Transverse colon (tissue), 4 donors: ENCODE results near the gene AQP12A. TPM values are rescaled to one million over a fixed set of nuclear protein-coding genes. Genes with fewer than 3 reads are reported as not detected.
"Not testable (repeated sequence)": the region's sequence is repeated elsewhere in the genome, so short reads cannot be mapped to it uniquely, and the experiment has no call there.

Experiments
- DNase-seq: peaks from one replicate; pipeline ENCODE4 v3.0.0-alpha.2; 2019
- H3K27ac ChIP-seq, 4 donors: fragments of 200-600 bp; sonication (generic); 2 replicates each; pipeline ENCODE4 v1.5.1; 2016 to 2018; ENCODE audit warnings: inconsistent platforms in 4 of 4
- H3K27me3 ChIP-seq: fragments of 200-600 bp; sonication (generic); 2 replicates; pipeline ENCODE4 v1.5.1; 2017; ENCODE audit warnings: inconsistent platforms
- H3K36me3 ChIP-seq, 4 donors: fragments of 200-600 bp; sonication (generic); 2 replicates each; pipeline ENCODE4 v1.5.1; 2017 to 2019; ENCODE audit warnings: inconsistent platforms in 4 of 4
- H3K4me1 ChIP-seq, 4 donors: fragments of 200-600 bp; sonication (generic); 2 replicates each; pipeline ENCODE4 v1.5.1; 2017 to 2020; ENCODE audit warnings: inconsistent platforms in 4 of 4
- H3K4me3 ChIP-seq, 4 donors: fragments of 200-600 bp; sonication (generic); 1 replicate in 1 of 4; 2 replicates in 3 of 4; pipeline versions ENCODE4 v1.5.1 to v1.6.1; 2017 to 2019; ENCODE audit warnings: inconsistent platforms in 4 of 4
- H3K9me3 ChIP-seq, 2 donors: fragments of 200-600 bp; sonication (generic); 2 replicates each; pipeline ENCODE4 v1.5.1; 2017 to 2019; ENCODE audit warnings: inconsistent platforms in 2 of 2
- EP300 ChIP-seq: sonication (generic); formaldehyde crosslinking; IDR thresholded peaks from one replicate; pipeline ENCODE4 v1.6.1; 2017; ENCODE audit warnings: antibody characterized with exemption, low read depth
- POLR2A ChIP-seq: fragments of 450-650 bp; IDR thresholded peaks from one replicate; pipeline ENCODE4 v1.6.1; 2016; ENCODE audit warnings: antibody characterized with exemption, mild to moderate bottlenecking, moderate library complexity
- POLR2AphosphoS5 ChIP-seq, 3 donors: sonication (generic); formaldehyde crosslinking; IDR thresholded peaks; one replicate each; pipeline ENCODE4 v1.6.1; 2016; ENCODE audit warnings: antibody characterized with exemption in 3 of 3
- WGBS, 2 donors: methylation state at CpG; one replicate each; pipeline ENCODE4 v1.1.5; 2018; ENCODE audit warnings: low coverage in 1 of 2; 5-methylcytosine and 5-hydroxymethylcytosine counted together
- in situ Hi-C, 4 donors: fragments of 200-750 bp; cut with MboI; loops; one replicate each; pipeline versions ENCODE4 v1.15.0 to v1.15.1; 2017; ENCODE audit warnings: low sequenced_read_pairs in 3 of 4, low pct_ligation_motif_present in 1 of 4, low pct_unique_long_range_greater_than_20kb in 1 of 4
- intact Hi-C: fragments of 100-400 bp; cut with DNase I; formaldehyde crosslinking; loops from one replicate; pipeline ENCODE4 v1.15.1; 2023; ENCODE audit warnings: low total_unique reads
- total RNA-seq, 4 donors: library from RNA; depleted of rRNA; stranded (reverse); fragments of >200 nt; gene quantifications; one replicate each; pipeline ENCODE4 v1.1.0, GENCODE V29; 2016

The AQP12A gene
- total RNA-seq, 4 donors from 2014 or later = not detected

GRCh38 chr2:240695593-240695992 is 3.9 kb downstream of the AQP12A start:
- H3K4me3 ChIP-seq, H3K36me3 ChIP-seq, in situ Hi-C loops, H3K9me3 ChIP-seq, H3K27me3 ChIP-seq, H3K27ac ChIP-seq, intact Hi-C loops, H3K4me1 ChIP-seq, DNase-seq: not testable (repeated sequence)
- no CpG with 5 or more reads among the region's 19 CpGs for WGBS, 2 donors

- 43% methylated on average over 4 of the region's 13 CpGs; no CpG with 5 or more reads in 1 of the 2 donors for WGBS, 2 donors
- in situ Hi-C loops, H3K4me3 ChIP-seq, DNase-seq, intact Hi-C loops, H3K27ac ChIP-seq, H3K9me3 ChIP-seq, H3K36me3 ChIP-seq, H3K4me1 ChIP-seq, H3K27me3 ChIP-seq: not testable (repeated sequence)
Observed at GRCh38 chr2:240696469-240696868, 4.8 kb downstream of the AQP12A start.

- DNase-seq = not testable (repeated sequence)
- peaks cover 12% of the 10 kb centered on the region for H3K27me3 ChIP-seq
Observed at GRCh38 chr2:240698852-240699561, 7.3 kb downstream of the AQP12A start.

GRCh38 chr2:240699835-240700234 is 8.2 kb downstream of the AQP12A start:
- peaks cover 16% of the 10 kb centered on the region for H3K27me3 ChIP-seq
- in situ Hi-C loops = loop anchor here in 2 of 4 donors (25.0 kb wide), 1 partner anchor 188 kb away; no protein-coding TSS in a partner anchor
- DNase-seq, H3K4me1 ChIP-seq, H3K36me3 ChIP-seq, H3K4me3 ChIP-seq, intact Hi-C loops, H3K27ac ChIP-seq, H3K9me3 ChIP-seq: not testable (repeated sequence)
- WGBS, 2 donors = 39% methylated on average over 3 of the region's 8 CpGs; no CpG with 5 or more reads in 1 of the 2 donors

More at GRCh38 chr2:240698852-240699561, 7.3 kb downstream of the AQP12A start:
- H3K36me3 ChIP-seq, H3K27ac ChIP-seq, intact Hi-C loops, H3K9me3 ChIP-seq, H3K4me3 ChIP-seq, H3K4me1 ChIP-seq, in situ Hi-C loops: not testable (repeated sequence)
- WGBS, 2 donors = 66% methylated on average over 4 of the region's 33 CpGs; no CpG with 5 or more reads in 1 of the 2 donors

- H3K9me3 ChIP-seq, H3K4me3 ChIP-seq, H3K27ac ChIP-seq, intact Hi-C loops, DNase-seq, H3K36me3 ChIP-seq, H3K4me1 ChIP-seq: not testable (repeated sequence)
- WGBS, 2 donors = 82 to 83% methylated on average over 1 to 19 of the region's 21 CpGs
- H3K27me3 ChIP-seq = peaks cover 16% of the 10 kb centered on the region
- in situ Hi-C loops = loop anchor here in 2 of 4 donors (25.0 kb wide), 1 partner anchor 188 kb away; no protein-coding TSS in a partner anchor
Observed at GRCh38 chr2:240700616-240701015, 8.9 kb downstream of the AQP12A start.

- intact Hi-C loops (no loop called here), in situ Hi-C loops (loop anchor here in 2 of 4 donors (25.0 kb wide), 1 partner anchor 189 kb away; no protein-coding TSS in a partner anchor)
- H3K27ac ChIP-seq = no peak overlapping the region
- H3K36me3 ChIP-seq = no peaks in the 10 kb centered on the region
- DNase-seq = no peak
- H3K27me3 ChIP-seq = peaks cover 16% of the 10 kb centered on the region
- WGBS, 2 donors = 94% methylated on average over 67 of the region's 67 CpGs; no CpG with 5 or more reads in 1 of the 2 donors
- H3K9me3 ChIP-seq = no peaks in the 10 kb centered on the region
- H3K4me1 ChIP-seq = no peaks in the 10 kb centered on the region
- TF ChIP-seq EP300 (no peak), POLR2A (no peak), POLR2AphosphoS5 (IDR thresholded peaks at IDR 0.05) (no peak)
- no peak overlapping the region for H3K4me3 ChIP-seq
Observed at GRCh38 chr2:240701091-240701735, 9.5 kb downstream of the AQP12A start.
